NCI-H82 treated with DMSO at 0.1 percent for 48 hours (cell line): ENCODE measurements around the gene CSRNP2.
"Not testable (repeated sequence)": the region's sequence is repeated elsewhere in the genome, so short reads cannot be mapped to it uniquely, and the experiment has no call there.

Experiments used
- DNase-seq: peaks from one replicate; lab custom pipeline; 2025; ENCODE audit not compliant: unreplicated experiment; lab: John Stamatoyannopoulos, UW

The CSRNP2 gene

DNA sequence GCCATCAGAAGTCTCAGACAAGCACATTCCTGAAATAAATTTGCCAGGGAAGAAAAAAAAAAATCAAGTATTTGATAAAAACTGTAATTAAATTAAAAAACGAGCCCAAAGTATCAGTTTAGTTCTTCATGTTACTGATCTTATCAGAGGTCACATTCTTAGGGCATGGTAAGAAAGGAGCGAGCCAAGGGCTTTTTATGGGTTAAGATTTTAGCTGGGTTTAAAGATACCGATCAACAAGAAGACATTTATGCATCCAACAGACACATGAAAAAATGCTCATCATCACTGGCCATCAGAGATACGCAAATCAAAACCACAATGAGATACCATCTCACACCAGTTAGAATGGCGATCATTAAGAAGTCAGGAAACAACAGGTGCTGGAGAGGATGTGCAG lies 5.0 kb downstream of the CSRNP2 start:
- DNase-seq = not testable (repeated sequence)

DNA sequence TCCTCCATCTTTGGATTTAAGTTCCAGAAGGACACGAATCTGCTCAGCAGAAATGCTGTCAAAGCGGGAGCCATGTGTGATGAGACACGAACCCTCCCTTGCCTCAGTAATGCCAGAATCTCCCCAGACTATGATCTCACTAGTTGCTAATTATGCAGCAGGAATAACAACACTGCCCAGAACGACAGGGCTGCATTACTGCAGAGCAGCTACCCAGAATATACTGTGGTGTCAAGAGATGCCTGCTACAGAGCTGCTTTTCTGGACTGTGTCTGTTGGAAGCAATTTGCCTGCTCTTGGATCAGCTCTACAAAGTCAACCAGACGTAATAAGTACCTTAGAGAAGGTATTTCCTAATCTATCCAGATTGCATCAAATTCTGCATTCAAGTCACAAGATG lies 5.5 kb downstream of the CSRNP2 start:
- DNase-seq = no peak

GRCh38 chr12:51076236-51076930 lies 7.0 kb downstream of the CSRNP2 start:
- no peak for DNase-seq

- no peak for DNase-seq
Observed at GRCh38 chr12:51075390-51075789, 8.0 kb downstream of the CSRNP2 start.

DNA sequence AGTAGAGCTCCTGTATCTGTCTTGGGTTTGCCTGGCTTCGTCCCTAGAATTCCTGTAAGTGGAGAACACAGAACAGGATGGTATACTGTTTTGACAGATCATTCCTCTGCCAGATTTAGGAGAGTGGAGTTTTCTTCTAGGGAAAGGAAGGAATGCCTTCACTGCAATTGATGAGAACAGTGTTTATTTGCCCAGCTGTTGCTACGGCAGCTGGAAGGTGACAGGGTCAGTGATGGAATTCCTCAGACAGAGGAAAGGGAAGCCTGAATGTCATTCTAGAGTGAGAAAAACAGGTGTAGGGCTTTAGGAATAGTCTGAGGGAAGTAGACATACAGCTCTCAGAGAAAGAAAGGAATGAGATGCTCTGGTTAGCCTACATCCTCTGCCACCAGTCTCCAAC lies 11.7 kb downstream of the CSRNP2 start:
- DNase-seq = no peak

GRCh38 chr12:51070004-51070403 lies 13.4 kb downstream of the CSRNP2 start:
- DNase-seq = no peak

- no peak for DNase-seq
Observed at GRCh38 chr12:51067771-51068170, 15.6 kb downstream of the CSRNP2 start.

DNA sequence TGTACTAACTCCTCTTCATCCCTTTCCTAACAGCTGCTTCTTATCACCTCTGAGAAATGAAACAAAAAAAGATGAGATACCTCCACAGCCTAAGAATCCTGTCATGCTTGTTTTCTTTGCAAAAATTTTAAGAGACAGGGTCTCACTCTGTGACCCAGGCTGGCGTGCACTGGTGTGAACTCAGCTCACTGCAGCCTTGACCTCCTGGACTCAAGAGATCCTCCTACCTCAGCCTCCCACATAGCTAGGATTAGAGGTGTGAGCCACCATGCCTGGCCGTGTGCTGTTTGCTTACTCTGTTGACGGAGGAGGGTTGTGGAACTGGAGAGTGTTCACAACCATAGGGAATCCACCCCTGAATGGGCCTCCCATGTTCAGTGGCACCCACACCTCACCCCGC lies 16.2 kb downstream of the CSRNP2 start:
- DNase-seq = no peak

DNA sequence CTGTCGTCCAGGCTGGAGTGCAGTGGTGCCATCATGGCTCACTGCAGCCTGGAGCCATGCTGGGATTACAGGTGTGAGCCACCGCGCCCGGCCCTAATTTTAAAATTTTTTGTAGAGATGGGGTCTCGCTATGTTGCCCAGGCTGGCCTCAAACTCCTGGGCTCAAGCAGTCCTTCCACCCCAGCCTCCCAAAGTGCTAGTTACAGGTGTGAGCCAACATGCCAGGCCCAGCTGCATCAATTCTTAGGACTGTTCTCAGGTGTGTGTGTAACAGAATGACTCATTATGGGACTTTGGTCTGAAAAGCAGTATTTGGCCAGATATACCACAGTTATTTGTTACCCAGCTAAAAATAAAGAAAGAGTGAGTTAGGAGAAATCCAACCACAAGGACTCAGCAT lies 17.9 kb downstream of the CSRNP2 start:
- no peak for DNase-seq

- no peak for DNase-seq
Observed at GRCh38 chr12:51062631-51063397, 20.6 kb downstream of the CSRNP2 start.

DNA sequence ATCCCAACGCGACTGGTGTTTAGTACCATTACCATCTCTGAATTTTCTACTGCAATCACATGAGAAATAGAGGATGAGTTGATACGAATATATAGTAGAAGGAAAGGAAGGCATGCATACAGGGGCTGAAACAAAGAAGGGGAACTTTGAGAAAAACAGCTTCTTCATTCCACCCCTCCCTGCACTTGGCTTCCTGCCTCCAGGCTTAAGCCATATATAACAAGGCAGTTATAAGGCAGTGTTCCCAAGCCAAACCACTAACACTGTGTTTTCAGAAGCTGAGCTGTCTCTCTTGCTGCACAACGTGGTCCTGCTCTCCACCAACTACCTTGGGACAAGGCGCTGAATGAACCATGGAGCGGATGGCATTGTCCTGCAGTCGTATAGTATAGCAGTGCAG lies 24.3 kb downstream of the CSRNP2 start:
- no peak for DNase-seq

- no peak for DNase-seq
Observed at GRCh38 chr12:51056242-51056641, 27.2 kb downstream of the CSRNP2 start.

DNA sequence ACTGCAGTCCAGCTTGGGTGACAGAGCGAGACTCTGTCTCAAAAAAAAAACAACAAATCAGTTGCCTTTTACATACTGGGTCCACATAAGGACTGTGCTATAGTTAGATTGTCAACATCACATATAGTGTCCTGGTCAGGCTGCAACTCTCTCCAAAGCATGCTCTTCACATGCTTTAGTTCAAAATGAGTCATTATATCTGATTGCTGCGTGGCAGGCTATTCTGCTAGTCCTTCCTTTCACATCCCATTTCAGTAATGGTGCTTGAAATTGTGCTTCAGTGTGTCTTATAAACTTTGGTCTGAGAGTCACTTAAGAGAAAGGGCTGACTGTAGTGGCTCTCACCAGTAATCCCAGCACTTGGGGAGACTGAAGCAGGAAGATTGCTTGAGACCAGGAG lies 28.3 kb downstream of the CSRNP2 start:
- no peak for DNase-seq

DNA sequence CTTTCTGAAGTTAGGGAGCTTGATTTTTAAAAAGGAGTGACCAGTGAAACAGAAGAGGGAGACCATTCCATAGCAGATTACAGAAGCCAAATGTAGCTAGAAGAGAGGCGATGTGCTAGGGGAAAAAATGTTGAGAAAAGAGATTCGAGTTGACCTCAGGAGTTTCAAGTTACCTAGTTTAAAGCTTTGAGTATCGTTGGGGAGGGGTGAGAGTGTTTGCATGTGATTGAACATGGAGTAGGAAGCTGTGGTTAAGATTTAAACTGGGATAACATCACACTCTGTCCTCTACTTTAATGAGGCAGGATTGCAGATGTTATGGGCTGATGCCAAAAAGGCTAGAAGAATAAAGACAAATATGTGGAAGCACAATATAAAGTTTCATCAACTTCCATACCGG lies 31.6 kb downstream of the CSRNP2 start:
- DNase-seq = no peak

DNA sequence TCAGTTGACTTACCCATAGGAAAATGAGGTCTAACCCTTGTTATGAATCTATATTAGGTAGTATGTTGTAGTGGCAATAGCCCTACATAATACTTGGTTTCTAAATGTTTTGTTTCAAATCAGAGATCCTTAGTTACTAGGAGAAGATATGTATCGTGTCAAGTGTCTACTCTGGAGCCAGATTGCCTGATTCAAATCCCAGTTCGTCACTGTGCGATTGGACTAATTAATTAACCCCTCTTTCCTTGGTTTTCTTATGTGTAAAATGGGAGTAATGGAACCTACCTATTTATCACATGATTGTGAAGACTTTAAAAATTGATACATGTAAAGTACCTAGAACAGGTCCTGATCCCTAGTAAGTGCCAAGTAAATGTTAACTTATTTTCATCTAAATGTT lies 33.9 kb downstream of the CSRNP2 start:
- DNase-seq = no peak

DNA sequence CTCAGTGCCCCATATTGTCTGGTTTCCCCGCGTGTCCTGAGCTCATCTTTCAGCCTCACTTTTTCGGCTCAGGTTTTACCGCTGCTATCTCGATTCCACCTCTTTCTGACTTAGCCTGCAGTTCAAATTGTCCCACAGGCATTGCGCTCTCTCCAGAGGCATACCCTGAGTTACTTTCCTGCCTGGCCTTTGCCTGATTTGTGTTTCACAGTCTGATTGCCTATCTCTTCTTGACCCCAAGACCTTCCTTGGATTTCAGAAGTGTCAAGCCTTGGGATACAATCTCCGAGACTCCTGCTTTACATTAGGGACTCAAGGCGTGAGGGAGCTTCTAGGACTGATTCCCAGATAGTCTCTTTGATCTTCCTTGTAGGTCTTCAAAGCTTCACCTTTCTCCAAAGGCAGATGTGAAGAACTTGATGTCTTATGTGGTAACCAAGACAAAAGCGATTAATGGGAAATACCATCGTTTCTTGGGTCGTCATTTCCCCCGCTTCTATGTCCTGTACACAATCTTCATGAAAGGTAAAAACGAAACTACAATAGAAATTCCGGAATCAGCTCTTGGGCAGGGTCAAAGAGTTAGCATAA lies 34.6 kb downstream of the CSRNP2 start:
- no peak for DNase-seq

DNA sequence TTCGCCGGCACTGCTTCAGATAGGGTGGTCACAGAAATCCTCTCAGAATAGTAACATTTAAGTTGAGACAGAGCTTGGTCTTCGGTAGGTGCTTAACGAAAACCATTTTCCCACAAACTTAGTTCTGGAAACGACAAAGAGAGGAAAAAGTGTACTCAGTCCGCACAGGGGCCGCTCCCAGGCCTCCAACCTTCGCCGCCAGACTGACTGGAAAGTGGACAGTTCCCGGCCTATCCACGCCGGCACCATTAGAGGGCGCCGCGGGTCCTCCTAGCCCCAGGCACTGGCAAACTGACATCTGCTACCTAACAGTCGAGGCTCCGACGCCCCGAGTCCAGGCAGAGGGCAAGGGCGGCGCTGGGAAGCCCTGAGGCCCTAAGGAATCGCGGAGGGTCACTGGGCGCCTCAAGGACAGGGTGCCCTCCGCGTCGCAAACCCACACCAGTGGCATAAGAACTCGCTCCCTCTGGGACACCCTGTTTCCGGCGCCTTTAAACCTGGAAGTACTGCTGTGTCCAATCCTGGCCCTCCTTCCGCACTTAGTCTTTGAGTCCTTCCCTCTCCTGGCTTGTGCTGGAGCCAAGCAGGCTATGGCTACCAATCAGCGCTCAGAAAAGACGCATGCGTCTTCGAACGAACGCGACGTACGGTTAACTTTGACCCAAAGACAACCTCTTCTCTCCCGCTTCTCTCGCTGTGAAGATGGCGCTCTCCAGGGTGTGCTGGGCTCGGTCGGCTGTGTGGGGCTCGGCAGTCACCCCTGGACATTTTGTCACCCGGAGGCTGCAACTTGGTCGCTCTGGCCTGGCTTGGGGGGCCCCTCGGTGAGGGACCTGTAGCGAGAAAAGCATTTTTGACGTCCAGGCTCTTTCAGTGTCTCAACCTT lies 35.5 kb downstream of the CSRNP2 start, which contains the start of gene LETMD1:
Gene LETMD1, plus strand, starts transcription at position 673 of the 886 bp plus-strand sequence. Its CDS starts 30 bp downstream, at position 703.
- peak; percentile 99 for DNase-seq

DNA sequence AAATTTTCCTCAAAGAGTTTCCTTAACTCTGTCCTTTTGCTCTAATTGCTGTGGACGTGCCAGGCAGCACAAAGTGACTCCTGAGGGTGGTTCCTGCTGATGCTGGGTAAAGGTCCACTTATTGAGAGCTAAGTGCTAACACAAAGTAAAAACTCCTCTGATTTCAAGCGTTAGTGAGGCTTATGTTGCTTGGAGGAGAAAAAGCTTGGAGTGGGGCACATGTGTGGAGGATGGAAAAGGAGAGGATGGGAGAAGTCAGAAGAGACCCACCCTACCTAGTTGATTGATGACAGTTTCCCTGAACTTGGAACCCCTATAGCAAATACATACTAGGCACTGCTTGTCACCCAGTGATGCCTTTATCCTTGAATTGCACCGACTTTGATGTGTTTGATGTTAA lies 47.1 kb downstream of the CSRNP2 start:
- no peak for DNase-seq

- DNase-seq = no peak
Observed at GRCh38 chr12:51033457-51034089, 49.8 kb downstream of the CSRNP2 start.

DNA sequence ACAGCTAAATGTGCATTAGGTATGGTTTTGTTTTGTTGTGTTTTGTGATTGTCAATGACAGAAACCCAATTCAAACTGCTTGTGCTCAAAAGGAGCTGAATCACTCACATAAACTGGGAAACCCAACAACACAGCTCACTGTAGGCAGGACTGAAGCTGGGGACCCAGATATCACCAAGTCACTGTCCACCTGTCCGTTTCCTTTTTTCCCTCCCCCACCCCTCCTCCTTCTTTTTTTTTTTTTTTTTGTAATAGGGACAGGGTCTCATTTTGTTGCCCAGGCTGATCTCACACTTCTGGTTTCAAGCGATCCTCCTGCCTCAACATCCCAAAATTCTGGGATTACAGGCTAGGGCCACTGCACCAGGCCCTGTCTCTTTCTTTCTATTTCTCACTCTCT lies 50.3 kb downstream of the CSRNP2 start:
- DNase-seq = no peak

DNA sequence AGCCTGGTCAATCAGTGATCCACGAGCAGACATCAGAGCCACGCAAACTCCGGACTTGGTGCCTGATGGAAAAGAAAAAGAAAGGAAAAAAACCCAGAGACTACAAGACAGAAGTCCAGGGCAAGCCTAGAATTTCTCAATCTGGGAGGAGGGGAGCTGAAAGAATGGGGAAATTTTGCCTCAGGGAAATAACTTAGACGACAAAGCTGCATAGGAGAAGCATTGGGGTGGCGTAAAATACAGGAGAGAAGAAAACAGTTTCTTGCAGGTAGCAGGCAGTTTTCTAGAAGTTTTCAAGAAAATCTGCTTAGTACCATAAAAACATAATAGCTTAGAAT lies 54.6 kb downstream of the CSRNP2 start:
- no peak for DNase-seq
